ENCODE measurements around the gene HOXB8.
A peak's percentile ranks its signal among the peaks of the same experiment; 100 is the strongest.

HOXB8 gene

GRCh38 chr17:48612854-48613691 is 2.0 kb downstream of the HOXB8 start:
- H3K9me3 ChIP-seq = no peaks in the 10 kb centered on the region
- no peaks in the 10 kb centered on the region for H3K36me3 ChIP-seq (replicated peaks)
- peaks cover 44% of the 10 kb centered on the region for H3K27me3 ChIP-seq (ENCODE audit: low read depth)
- H3K4me1 ChIP-seq = peaks cover 2% of the 10 kb centered on the region; the same call in 1 of the 2 replicates
- in situ Hi-C loops (cut with MboI; ENCODE audit: low sequenced_read_pairs) = no loop called here
- peak overlapping the region; percentile 27 for H3K4me3 ChIP-seq
- DNase-seq (ENCODE audit: low spot score in 2 of 2) = peak; percentile 47 to 70

GRCh38 chr17:48612456-48612853 is 2.6 kb downstream of the HOXB8 start:
- Histone ChIP-seq H3K27me3 (ENCODE audit: low read depth) (peaks cover 38% of the 10 kb centered on the region), H3K4me3 (peak overlapping the region; percentile 27), H3K4me1 (peaks cover 2% of the 10 kb centered on the region; the same call in 1 of the 2 replicates), H3K9me3 (no peaks in the 10 kb centered on the region), H3K36me3 (replicated peaks) (no peaks in the 10 kb centered on the region)
- in situ Hi-C loops (cut with MboI; ENCODE audit: low sequenced_read_pairs) = no loop called here
- DNase-seq (ENCODE audit: low spot score in 2 of 2) = peak; percentile 53 to 58

DNA sequence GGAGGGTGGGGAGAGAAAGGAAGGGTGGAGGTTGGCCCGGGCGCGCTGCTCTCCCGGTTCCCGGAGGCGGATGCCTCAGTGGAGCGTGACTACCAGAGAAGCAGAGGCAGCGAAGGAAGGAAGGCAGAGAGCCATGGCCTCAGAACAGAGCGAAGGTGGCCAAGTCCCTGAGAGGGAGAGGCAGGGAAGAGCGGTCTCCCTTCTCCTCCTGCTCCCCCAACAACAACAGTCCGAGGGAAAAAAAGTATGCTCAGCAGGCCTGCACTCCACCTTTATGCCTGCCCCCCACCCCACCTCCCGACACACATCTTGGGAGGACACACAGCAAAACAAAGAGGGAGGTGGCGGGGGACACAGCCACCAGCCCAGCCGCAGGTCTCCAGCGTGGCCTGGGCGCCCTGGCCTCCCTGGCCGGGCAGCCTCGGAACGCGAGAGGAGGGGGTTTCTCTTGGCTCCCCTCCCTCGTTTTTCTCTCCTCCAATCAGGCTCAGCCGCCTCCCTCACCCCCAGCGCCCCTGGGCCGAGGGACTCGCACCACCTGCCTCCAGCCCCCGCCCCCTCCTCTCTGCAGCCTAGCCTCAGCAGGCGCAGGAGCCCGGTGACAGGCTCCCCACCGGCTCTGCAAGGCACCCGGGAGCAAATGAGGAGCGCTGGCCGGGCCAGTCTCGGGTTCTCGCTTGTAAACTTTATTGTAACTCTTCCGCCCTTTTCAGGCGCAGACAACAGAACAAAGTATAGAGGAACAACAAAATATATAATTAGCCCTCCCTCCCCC is 3.2 kb downstream of the HOXB8 start:
- Histone ChIP-seq H3K4me1 (peaks cover 2% of the 10 kb centered on the region; the same call in 1 of the 2 replicates), H3K27me3 (ENCODE audit: low read depth) (peaks cover 32% of the 10 kb centered on the region), H3K36me3 (replicated peaks) (no peaks in the 10 kb centered on the region), H3K4me3 (no peak overlapping the region), H3K9me3 (no peaks in the 10 kb centered on the region)
- in situ Hi-C loops (cut with MboI; ENCODE audit: low sequenced_read_pairs) = no loop called here
- DNase-seq (ENCODE audit: low spot score in 2 of 2) = peak in 1 of 2 experiments; percentile 71

- peaks cover 25% of the 10 kb centered on the region for H3K27me3 ChIP-seq (ENCODE audit: low read depth)
- H3K9me3 ChIP-seq = no peaks in the 10 kb centered on the region
- no peak for DNase-seq (ENCODE audit: low spot score in 2 of 2)
- H3K4me3 ChIP-seq = no peak overlapping the region
- in situ Hi-C loops (cut with MboI; ENCODE audit: low sequenced_read_pairs) = no loop called here
- H3K4me1 ChIP-seq = peaks cover 2% of the 10 kb centered on the region; the same call in 1 of the 2 replicates
- H3K36me3 ChIP-seq (replicated peaks) = no peaks in the 10 kb centered on the region
These were observed 3.9 kb downstream of the HOXB8 start for GRCh38 chr17:48611213-48611612.

DNA sequence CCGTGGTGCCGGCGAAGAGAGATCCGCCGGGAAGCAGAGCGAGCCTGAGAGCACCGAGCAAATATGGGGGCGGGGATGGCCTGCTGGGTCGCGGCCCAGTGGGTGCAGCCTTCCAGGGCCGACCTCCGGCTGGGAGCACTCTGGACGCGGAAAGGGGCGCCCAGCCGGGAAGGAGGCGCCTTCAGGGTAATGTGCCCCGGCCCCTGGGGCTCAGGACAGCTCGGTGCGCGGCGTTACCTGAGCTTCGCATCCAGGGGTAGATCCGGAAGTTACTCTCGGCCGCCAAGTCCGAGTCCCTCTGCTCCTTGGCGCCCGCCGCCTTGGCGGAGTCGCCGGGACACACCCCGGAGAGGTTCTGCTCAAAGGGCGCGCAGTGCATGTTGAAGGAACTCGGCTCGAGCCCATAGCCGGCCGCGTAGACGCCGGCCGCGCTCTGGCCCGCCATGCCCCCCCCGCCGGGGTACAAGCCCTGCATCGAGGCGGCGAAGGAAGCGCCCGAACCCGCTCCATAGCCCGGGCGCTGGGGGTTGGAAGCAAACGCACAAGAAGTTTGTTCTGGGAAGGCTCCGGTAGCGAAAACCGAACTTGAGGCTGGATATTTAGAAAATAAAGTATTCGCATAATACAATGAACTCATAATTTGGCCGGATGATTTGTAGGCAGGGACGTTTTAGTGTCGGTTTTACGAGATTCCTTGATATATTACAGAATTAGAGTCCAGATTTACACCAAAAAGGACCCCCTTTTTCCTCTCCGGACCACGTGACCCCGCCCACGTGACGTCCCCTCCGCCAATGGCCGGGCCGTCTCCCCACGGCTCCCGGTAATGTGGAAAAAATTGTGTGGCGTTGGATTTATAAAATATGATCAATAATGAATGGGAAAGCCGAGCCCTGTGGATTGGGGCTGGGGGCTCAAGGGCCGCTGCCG is 4.5 kb downstream of the HOXB8 start, which contains the start of gene HOXB7:
Gene HOXB7, minus strand, starts transcription at position 736 of the 930 bp plus-strand sequence. Its CDS starts 99 bp downstream, at position 637.
- peaks cover 2% of the 10 kb centered on the region; the same call in 1 of the 2 replicates for H3K4me1 ChIP-seq
- H3K27me3 ChIP-seq (ENCODE audit: low read depth) = peaks cover 19% of the 10 kb centered on the region
- H3K4me3 ChIP-seq = no peak within 1 kb of the TSS
- H3K9me3 ChIP-seq = no peaks in the 10 kb centered on the region
- in situ Hi-C loops (cut with MboI; ENCODE audit: low sequenced_read_pairs) = no loop called here
- no peaks in the 10 kb centered on the region for H3K36me3 ChIP-seq (replicated peaks)
- DNase-seq (ENCODE audit: low spot score in 2 of 2) = no peak

- Histone ChIP-seq H3K4me3 (no peak overlapping the region), H3K36me3 (replicated peaks) (no peaks in the 10 kb centered on the region), H3K4me1 (peaks cover 2% of the 10 kb centered on the region; the same call in 1 of the 2 replicates), H3K27me3 (ENCODE audit: low read depth) (peaks cover 16% of the 10 kb centered on the region), H3K9me3 (no peaks in the 10 kb centered on the region)
- no peak for DNase-seq (ENCODE audit: low spot score in 2 of 2)
- in situ Hi-C loops (cut with MboI; ENCODE audit: low sequenced_read_pairs) = no loop called here
These were observed 5.3 kb downstream of the HOXB8 start for GRCh38 chr17:48609759-48610281.

GRCh38 chr17:48609033-48609432 is 6.1 kb downstream of the HOXB8 start:
- no peak overlapping the region for H3K4me3 ChIP-seq
- in situ Hi-C loops (cut with MboI; ENCODE audit: low sequenced_read_pairs) = no loop called here

DNA sequence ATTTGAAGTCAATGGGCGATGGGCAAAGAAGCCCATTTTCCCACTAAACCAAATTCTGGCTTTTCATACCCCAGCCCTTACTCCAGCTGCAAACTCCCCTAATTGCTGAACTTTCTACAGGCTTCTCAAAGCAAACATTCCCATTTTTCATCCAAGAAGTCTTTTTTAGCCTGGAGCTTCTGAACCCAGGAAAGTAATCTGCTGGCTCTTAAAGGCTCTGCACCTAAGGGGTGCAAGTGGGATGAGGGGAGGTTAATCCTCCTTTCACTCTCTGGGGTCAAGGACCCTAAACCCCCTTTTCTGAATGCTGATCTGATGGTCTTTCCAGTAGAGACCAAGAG is 6.6 kb downstream of the HOXB8 start:
- no peaks in the 10 kb centered on the region for H3K36me3 ChIP-seq (replicated peaks)
- H3K9me3 ChIP-seq = no peaks in the 10 kb centered on the region
- H3K4me1 ChIP-seq = peaks cover 2% of the 10 kb centered on the region; the same call in 1 of the 2 replicates
- in situ Hi-C loops (cut with MboI; ENCODE audit: low sequenced_read_pairs) = no loop called here
- H3K27me3 ChIP-seq (ENCODE audit: low read depth) = peaks cover 14% of the 10 kb centered on the region
- H3K4me3 ChIP-seq = no peak overlapping the region
- no peak for DNase-seq (ENCODE audit: low spot score in 2 of 2)

More at GRCh38 chr17:48609033-48609432, 6.1 kb downstream of the HOXB8 start:
- no peaks in the 10 kb centered on the region for H3K36me3 ChIP-seq (replicated peaks)
- H3K9me3 ChIP-seq = no peaks in the 10 kb centered on the region
- peaks cover 16% of the 10 kb centered on the region for H3K27me3 ChIP-seq (ENCODE audit: low read depth)
- peaks cover 2% of the 10 kb centered on the region; the same call in 1 of the 2 replicates for H3K4me1 ChIP-seq
- no peak for DNase-seq (ENCODE audit: low spot score in 2 of 2)

- in situ Hi-C loops (cut with MboI; ENCODE audit: low sequenced_read_pairs) = no loop called here
- Histone ChIP-seq H3K27me3 (ENCODE audit: low read depth) (peaks cover 19% of the 10 kb centered on the region), H3K4me1 (peaks cover 2% of the 10 kb centered on the region; the same call in 1 of the 2 replicates), H3K4me3 (no peak overlapping the region), H3K36me3 (replicated peaks) (no peaks in the 10 kb centered on the region), H3K9me3 (no peaks in the 10 kb centered on the region)
- DNase-seq (ENCODE audit: low spot score in 2 of 2) = no peak
These were observed 8.0 kb downstream of the HOXB8 start for GRCh38 chr17:48606892-48607614.

- in situ Hi-C loops (cut with MboI; ENCODE audit: low sequenced_read_pairs) = no loop called here
- no peaks in the 10 kb centered on the region for H3K36me3 ChIP-seq (replicated peaks)
- peaks cover 27% of the 10 kb centered on the region for H3K27me3 ChIP-seq (ENCODE audit: low read depth)
- H3K9me3 ChIP-seq = no peaks in the 10 kb centered on the region
- no peaks in the 10 kb centered on the region; the same call in 1 of the 2 replicates for H3K4me1 ChIP-seq
- DNase-seq (ENCODE audit: low spot score in 2 of 2) = no peak
- H3K4me3 ChIP-seq = no peak overlapping the region
These were observed 8.9 kb downstream of the HOXB8 start for GRCh38 chr17:48605991-48606891.

DNA sequence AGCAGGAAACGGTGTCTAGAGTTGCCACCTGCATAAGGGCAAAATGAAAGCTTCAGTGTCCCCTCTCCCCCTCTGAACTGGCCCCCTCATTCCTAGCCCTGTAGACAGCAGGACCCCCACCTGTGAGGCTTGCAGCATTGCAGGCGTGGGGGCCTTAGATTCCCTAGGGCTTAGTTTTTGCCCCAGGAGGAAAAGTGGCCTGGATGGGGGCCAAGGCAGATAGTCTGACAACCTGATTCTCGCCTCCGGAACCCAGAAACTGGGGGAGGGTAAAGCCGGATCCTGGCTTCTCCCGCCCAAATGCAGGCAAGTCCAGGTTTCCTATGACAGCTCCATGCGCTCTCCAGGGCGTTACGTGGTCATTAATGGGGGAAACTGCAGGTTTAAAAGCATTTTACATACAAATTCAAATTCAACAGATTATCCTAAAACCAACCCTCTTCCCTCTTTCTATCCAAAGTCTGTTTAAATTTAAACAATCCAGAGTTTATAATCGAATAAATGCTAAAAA is 9.6 kb downstream of the HOXB8 start:
- peaks cover 29% of the 10 kb centered on the region for H3K27me3 ChIP-seq (ENCODE audit: low read depth)
- no peak for DNase-seq (ENCODE audit: low spot score in 2 of 2)
- H3K9me3 ChIP-seq = no peaks in the 10 kb centered on the region
- no peaks in the 10 kb centered on the region for H3K36me3 ChIP-seq (replicated peaks)
- in situ Hi-C loops (cut with MboI; ENCODE audit: low sequenced_read_pairs) = no loop called here
- H3K4me3 ChIP-seq = no peak overlapping the region
- H3K4me1 ChIP-seq = no peaks in the 10 kb centered on the region; the same call in 1 of the 2 replicates
